ENCODE results near the gene IP6K1. TPM values are rescaled to one million over a fixed set of nuclear protein-coding genes. Genes with fewer than 3 reads are reported as not detected.
"Not testable (repeated sequence)": the region's sequence is repeated elsewhere in the genome, so short reads cannot be mapped to it uniquely, and the experiment has no call there.

IP6K1 gene
- total RNA-seq, 1 donor from 2014 or later: 37.5 TPM

GRCh38 chr3:49686769-49687423, 99.4 kb downstream of the IP6K1 start:
- H3K36me3 ChIP-seq: peaks cover 21% of the 10 kb centered on the region
- peak overlapping the region; percentile 45 for H3K4me3 ChIP-seq
- DNase-seq: peak; percentile 87

GRCh38 chr3:49686346-49686745, 100.0 kb downstream of the IP6K1 start:
- peak overlapping the region; percentile 45 for H3K4me3 ChIP-seq
- peak; percentile 72 to 83 for ATAC-seq
- H3K27me3 ChIP-seq (ENCODE audit: low read depth): not testable (repeated sequence)

More at GRCh38 chr3:49686769-49687423, 99.4 kb downstream of the IP6K1 start:
- H3K4me1 ChIP-seq: peaks cover 31% of the 10 kb centered on the region
- H3K9me3 ChIP-seq; H3K27me3 ChIP-seq (ENCODE audit: low read depth); intact Hi-C loops (cut with DNase I); H3K27ac ChIP-seq: not testable (repeated sequence)
- peak; percentile 77 to 86 for ATAC-seq

GRCh38 chr3:49685846-49686245, 100.5 kb downstream of the IP6K1 start:
- H3K4me3 ChIP-seq: peak overlapping the region; percentile 45
- H3K4me1 ChIP-seq: peaks cover 24% of the 10 kb centered on the region
- peaks cover 32% of the 10 kb centered on the region for H3K36me3 ChIP-seq
- H3K27ac ChIP-seq; ATAC-seq; DNase-seq; H3K27me3 ChIP-seq (ENCODE audit: low read depth); intact Hi-C loops (cut with DNase I); H3K9me3 ChIP-seq: not testable (repeated sequence)

More at GRCh38 chr3:49686346-49686745, 100.0 kb downstream of the IP6K1 start:
- H3K27ac ChIP-seq; H3K9me3 ChIP-seq; intact Hi-C loops (cut with DNase I): not testable (repeated sequence)
- DNase-seq: peak; percentile 80
- Histone ChIP-seq H3K36me3 (peaks cover 27% of the 10 kb centered on the region), H3K4me1 (peaks cover 29% of the 10 kb centered on the region)

GRCh38 chr3:49685103-49685502, 101.2 kb downstream of the IP6K1 start:
- intact Hi-C loops (cut with DNase I); H3K27me3 ChIP-seq (ENCODE audit: low read depth); DNase-seq; H3K27ac ChIP-seq; H3K9me3 ChIP-seq; ATAC-seq; H3K4me3 ChIP-seq: not testable (repeated sequence)
- peaks cover 39% of the 10 kb centered on the region for H3K36me3 ChIP-seq
- peaks cover 16% of the 10 kb centered on the region for H3K4me1 ChIP-seq

- intact Hi-C loops (cut with DNase I); ATAC-seq; H3K27me3 ChIP-seq (ENCODE audit: low read depth); H3K4me3 ChIP-seq; H3K27ac ChIP-seq; H3K9me3 ChIP-seq; DNase-seq: not testable (repeated sequence)
- Histone ChIP-seq H3K4me1 (peaks cover 13% of the 10 kb centered on the region), H3K36me3 (peaks cover 45% of the 10 kb centered on the region)
Observed at GRCh38 chr3:49684453-49684852, 101.9 kb downstream of the IP6K1 start.

GRCh38 chr3:49683162-49683561, 103.2 kb downstream of the IP6K1 start:
- no peak overlapping the region for H3K27ac ChIP-seq
- ATAC-seq (no peak), DNase-seq (no peak)
- TF ChIP-seq CTCF (IDR thresholded peaks at IDR 0.05): no peak
- peaks cover 4% of the 10 kb centered on the region for H3K27me3 ChIP-seq (ENCODE audit: low read depth)
- H3K9me3 ChIP-seq: no peaks in the 10 kb centered on the region
- H3K36me3 ChIP-seq: peaks cover 58% of the 10 kb centered on the region
- intact Hi-C loops (cut with DNase I): no loop called here
- H3K4me3 ChIP-seq: no peak overlapping the region
- H3K4me1 ChIP-seq: peaks cover 4% of the 10 kb centered on the region

GRCh38 chr3:49681543-49681942, 104.8 kb downstream of the IP6K1 start:
- no peak for ATAC-seq
- H3K4me1 ChIP-seq: peaks cover 4% of the 10 kb centered on the region
- no peaks in the 10 kb centered on the region for H3K9me3 ChIP-seq
- no peak overlapping the region for H3K27ac ChIP-seq
- H3K27me3 ChIP-seq (ENCODE audit: low read depth): no peaks in the 10 kb centered on the region
- DNase-seq: no peak
- H3K4me3 ChIP-seq: no peak overlapping the region
- intact Hi-C loops (cut with DNase I): no loop called here
- no peak for TF ChIP-seq CTCF (IDR thresholded peaks at IDR 0.05)
- H3K36me3 ChIP-seq: peaks cover 75% of the 10 kb centered on the region

GRCh38 chr3:49681232-49681522, 105.2 kb downstream of the IP6K1 start:
- intact Hi-C loops (cut with DNase I): no loop called here
- no peak for DNase-seq
- H3K4me3 ChIP-seq: no peak overlapping the region
- H3K9me3 ChIP-seq: no peaks in the 10 kb centered on the region
- H3K4me1 ChIP-seq: peaks cover 4% of the 10 kb centered on the region
- H3K27me3 ChIP-seq (ENCODE audit: low read depth): no peaks in the 10 kb centered on the region
- ATAC-seq: no peak
- no peak overlapping the region for H3K27ac ChIP-seq
- peaks cover 78% of the 10 kb centered on the region for H3K36me3 ChIP-seq
- no peak for TF ChIP-seq CTCF (IDR thresholded peaks at IDR 0.05)

Measured in lower lobe of right lung (tissue), 2 donors.